Smooth muscle cell of bladder (primary cell): ENCODE results near the gene SOCS7. TPM values are rescaled to one million over a fixed set of nuclear protein-coding genes. Genes with fewer than 3 reads are reported as not detected.

ENCODE experiments used
- total RNA-seq: library from RNA; depleted of rRNA; stranded (reverse); fragments of >200 nt; gene quantifications from 2 replicates; pipeline ENCODE4 v1.2.3, GENCODE V29; 2014

SOCS7 gene, protein sequence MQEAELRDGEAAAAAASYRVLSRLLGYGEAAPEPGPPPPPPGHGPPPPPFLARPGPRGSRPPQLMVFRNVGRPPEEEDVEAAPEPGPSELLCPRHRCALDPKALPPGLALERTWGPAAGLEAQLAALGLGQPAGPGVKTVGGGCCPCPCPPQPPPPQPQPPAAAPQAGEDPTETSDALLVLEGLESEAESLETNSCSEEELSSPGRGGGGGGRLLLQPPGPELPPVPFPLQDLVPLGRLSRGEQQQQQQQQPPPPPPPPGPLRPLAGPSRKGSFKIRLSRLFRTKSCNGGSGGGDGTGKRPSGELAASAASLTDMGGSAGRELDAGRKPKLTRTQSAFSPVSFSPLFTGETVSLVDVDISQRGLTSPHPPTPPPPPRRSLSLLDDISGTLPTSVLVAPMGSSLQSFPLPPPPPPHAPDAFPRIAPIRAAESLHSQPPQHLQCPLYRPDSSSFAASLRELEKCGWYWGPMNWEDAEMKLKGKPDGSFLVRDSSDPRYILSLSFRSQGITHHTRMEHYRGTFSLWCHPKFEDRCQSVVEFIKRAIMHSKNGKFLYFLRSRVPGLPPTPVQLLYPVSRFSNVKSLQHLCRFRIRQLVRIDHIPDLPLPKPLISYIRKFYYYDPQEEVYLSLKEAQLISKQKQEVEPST
- total RNA-seq = 7.4 and 8.6 TPM in 2 replicates

DNA sequence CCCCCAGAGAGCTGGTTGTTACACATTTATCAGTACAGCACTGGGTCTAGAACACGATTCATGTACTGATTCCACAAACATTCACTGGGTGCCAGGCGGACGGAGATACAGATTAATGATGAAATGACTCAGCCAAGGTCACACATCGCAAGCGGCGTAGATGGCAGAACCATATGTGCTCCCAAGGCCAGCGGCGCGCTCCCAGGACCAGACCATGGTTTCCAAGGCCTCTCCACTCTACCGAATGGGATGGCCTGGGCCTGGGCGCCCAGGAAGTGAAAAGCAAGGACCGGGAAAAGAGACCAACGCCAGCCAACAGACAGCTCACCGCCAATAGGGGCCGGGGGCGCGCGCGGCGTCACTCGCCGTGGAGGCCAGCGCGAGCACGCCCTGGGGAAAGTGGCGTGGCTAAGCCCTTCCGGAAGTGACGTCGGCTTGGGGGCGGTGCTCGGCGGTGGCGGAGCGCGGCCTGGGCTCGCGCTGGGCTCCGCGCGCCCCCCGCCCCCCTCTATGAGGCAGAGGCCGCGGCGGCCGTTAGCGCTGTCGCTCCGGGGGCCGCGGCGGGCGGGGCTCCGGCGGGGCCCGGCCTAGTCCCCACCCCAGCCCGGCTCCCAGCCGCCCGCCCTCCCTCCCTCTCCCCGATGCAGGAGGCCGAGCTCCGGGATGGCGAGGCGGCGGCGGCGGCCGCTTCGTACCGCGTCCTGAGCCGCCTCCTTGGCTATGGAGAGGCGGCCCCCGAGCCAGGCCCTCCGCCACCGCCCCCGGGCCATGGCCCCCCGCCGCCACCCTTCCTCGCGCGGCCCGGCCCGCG, at the start of gene SOCS7:
Gene SOCS7, plus strand, starts transcription at position 433 of the 811 bp plus-strand sequence. Its CDS starts 209 bp downstream, at position 642.

DNA sequence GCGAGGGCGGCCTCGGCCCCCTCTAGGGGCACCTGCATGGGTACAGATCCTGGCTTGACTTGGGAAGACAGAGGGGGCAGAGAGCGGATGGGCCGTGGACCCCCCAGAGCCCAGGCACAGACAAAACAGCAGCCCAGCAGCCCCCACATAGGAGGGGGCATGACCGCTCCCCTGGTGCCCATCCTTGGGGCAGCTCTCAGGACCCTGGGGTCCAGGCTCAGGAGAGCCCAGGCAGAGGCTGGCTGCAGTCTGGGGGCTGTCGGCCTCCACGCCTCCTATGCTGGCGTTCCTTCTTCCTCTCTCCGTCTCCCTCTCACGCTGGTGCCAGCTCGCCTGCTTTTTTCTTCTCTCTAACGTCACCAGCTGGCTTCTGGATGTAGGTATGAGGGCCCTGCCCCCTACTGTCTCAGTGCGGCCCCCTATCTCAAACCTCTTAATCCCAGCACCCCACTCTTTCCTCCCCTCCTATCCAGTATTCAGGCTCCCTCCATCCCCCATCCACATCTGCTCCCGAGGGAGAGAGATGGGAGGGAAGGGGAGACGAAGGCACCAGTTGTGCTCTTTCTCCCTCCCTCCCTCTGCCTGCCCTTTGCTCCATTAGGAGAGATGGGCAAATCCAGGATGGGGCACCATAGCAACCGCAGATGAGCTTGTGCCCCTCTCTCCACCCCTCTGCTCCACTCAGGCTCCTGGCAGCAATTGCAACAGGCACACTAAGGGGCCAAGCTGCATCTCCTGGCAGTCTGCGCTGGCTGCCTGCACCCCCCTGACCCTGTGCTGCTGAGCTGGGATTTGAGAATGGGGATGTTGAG, 7.8 kb upstream of the SOCS7 start, which contains the start of gene GPR179:
Gene GPR179, minus strand, starts transcription at position 349 of the 812 bp plus-strand sequence. Its CDS starts 167 bp downstream, at position 182.

GRCh38 chr17:38428112-38428642, 76.5 kb downstream of the SOCS7 start, which contains the start of gene ARHGAP23:
Gene ARHGAP23, plus strand, starts transcription at chr17:38428464. Its CDS starts 22 bp downstream, at chr17:38428486.

Other genes with a start within 250 kb of the SOCS7 start
- not detected in 2 replicates for gene TBC1D3E, start 223.9 kb upstream of the SOCS7 start, total RNA-seq
- not detected in 2 replicates for gene TBC1D3, start 159.3 kb upstream of the SOCS7 start, total RNA-seq
- gene MRPL45, start 54.7 kb upstream of the SOCS7 start, total RNA-seq = 30.1 and 31.9 TPM in 2 replicates
- under 0.01 TPM in 2 replicates for gene GPR179, start 7.9 kb upstream of the SOCS7 start, total RNA-seq
- 12.2 and 17.4 TPM in 2 replicates for gene ARHGAP23, start 76.6 kb downstream of the SOCS7 start, total RNA-seq